GM13977 (cell line): ENCODE measurements around the gene ARHGAP20.

Experiments
- DNase-seq: peaks from one replicate; pipeline ENCODE4 v3.0.0; 2012; ENCODE audit warnings: low spot score
- in situ Hi-C: fragments of 300-500 bp; cut with MboI; formaldehyde crosslinking; loops from one replicate; pipeline ENCODE4 v1.12.0; 2022; ENCODE audit warnings: low sequenced_read_pairs, low pct_unique_long_range_greater_than_20kb, mixed read lengths, inconsistent platforms; ENCODE audit not compliant: unreplicated experiment
- TF ChIP-seq, protein P1 (sequence below): IDR thresholded peaks from 2 replicates; pipeline ENCODE4 v1.5.1; 2012; ENCODE audit warnings: mild to moderate bottlenecking, control low read depth; ENCODE audit not compliant: insufficient read depth; ENCODE audit errors: extremely low read depth, missing control alignments

The ARHGAP20 gene

DNA sequence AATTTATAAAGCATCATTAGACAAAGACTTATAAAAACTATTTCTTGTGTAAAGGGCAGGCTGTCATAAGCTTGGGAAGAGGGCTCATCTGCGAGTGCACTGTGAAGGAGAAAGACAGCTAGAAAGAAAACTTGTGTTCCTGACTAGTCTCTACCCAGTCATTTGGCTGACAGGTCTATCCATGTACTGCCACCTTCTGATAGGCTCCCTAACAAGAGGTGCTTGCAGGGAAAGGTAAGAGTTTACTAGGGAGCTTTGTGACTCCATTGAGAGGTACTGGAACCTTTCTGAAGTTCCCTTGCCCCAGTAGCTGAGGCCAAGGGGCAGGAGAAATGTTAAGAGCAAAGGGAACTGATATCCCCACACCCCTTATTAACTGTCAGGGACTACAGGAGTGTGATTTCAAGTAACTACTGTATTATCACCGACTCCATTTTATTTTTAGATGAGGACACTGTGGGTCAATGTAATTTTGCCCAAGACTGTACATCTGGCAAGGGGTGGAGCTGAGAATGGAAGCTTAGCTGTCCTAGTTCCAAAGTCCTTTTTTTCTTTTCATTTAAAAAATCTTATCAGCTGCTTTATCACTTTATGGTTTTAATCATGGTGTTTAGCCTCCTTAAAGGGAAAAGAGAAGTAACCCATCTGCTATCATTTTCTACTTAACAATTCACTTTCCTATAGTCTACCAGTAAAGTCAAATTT lies 129.4 kb downstream of the ARHGAP20 start:
- in situ Hi-C loops, result no loop called here
- DNase-seq, result no peak
- TF ChIP-seq, protein P1, sequence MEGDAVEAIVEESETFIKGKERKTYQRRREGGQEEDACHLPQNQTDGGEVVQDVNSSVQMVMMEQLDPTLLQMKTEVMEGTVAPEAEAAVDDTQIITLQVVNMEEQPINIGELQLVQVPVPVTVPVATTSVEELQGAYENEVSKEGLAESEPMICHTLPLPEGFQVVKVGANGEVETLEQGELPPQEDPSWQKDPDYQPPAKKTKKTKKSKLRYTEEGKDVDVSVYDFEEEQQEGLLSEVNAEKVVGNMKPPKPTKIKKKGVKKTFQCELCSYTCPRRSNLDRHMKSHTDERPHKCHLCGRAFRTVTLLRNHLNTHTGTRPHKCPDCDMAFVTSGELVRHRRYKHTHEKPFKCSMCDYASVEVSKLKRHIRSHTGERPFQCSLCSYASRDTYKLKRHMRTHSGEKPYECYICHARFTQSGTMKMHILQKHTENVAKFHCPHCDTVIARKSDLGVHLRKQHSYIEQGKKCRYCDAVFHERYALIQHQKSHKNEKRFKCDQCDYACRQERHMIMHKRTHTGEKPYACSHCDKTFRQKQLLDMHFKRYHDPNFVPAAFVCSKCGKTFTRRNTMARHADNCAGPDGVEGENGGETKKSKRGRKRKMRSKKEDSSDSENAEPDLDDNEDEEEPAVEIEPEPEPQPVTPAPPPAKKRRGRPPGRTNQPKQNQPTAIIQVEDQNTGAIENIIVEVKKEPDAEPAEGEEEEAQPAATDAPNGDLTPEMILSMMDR, result no peak

DNA sequence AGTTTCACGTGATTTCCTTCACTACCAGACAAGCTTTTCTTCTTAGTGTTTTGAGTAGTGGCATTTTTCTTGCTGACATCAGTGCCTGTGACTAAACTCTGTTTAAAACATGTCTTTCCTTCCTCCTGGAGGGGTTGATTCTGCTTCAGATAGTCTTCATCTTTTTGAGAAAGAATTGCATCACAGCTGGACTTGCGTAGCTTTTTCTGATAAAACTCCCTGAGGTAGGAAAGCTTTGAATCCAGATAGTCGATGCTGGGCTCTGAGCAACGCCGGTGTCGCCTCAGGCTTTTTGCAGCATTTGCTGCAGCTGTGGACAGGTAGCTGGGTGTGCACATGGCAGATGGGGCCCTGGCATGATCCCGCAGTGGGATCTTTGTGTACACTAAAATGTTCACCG lies 131.7 kb downstream of the ARHGAP20 start:
- no peak for DNase-seq
- in situ Hi-C loops, result no loop called here
- TF ChIP-seq, protein P1, result no peak

DNA sequence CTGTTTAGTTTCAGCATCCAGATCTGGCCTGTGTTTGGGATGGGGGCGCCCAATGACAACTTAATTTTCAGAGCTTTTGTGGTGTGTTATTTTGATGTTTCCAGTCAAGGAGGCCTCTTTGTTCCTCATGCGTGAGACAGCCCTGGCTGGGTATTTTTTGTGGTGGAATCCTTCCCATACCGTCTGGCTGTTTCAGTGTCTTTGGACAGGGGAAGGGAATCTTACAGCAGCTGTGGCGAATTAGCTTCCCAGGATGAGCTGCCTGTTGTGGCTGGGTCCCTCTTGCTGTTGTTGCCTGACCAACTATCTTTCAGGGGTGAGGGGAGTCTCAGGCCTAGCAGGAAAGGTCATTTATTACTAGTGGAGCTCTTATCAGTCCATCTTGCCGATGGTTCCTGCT lies 138.8 kb downstream of the ARHGAP20 start:
- TF ChIP-seq, protein P1, result no peak
- in situ Hi-C loops, result no loop called here
- DNase-seq, result no peak

DNA sequence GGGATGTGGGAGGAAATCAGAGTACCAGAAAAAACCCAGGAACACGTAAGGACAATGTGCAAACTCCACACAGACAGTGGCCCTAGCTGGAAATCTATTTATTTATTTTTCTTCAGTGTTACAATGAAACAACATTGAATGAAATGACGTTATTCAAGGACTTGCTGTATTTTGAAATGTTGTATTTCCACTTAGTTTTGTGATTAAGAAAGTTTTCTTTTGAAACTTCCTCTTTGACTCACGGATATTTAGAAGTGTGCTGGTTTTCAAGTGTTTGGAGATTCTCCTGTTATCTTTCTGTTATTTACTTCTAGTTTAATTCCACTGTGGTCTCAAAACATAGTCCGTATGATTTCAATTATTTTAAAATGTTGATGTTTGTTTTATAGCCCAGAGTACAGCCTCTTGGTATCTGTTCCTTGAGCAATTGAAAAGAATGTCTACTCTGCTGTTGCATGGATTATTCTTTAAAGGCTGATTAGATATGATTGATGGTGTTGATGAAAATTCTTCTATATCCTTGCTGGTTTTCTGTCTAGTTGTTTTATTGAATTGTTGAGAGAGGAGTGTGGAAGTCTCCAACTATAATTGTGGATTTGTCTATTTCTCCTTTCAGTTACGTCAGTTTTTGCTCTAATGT lies 141.0 kb downstream of the ARHGAP20 start:
- no peak for DNase-seq
- TF ChIP-seq, protein P1, result no peak
- in situ Hi-C loops, result no loop called here

DNA sequence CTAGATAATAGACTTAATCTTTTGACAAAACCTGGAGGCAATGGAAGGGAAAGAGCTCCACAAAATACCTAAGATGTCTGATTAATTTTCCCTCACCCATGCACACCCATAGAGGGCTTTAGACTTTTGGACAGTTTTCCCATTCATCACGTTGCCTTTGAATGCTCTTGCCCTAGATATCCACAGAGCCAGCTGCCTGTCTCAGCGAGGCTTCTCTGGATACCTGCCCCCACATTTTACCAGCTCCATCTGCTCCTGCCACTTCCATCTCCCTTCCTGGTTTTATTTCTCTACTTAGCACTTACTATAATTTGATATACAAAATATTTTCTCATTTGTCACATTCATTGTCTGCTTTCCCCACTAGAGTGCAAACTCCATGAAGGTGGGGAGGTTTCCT lies 145.7 kb downstream of the ARHGAP20 start:
- TF ChIP-seq, protein P1, result no peak
- in situ Hi-C loops, result no loop called here
- no peak for DNase-seq

DNA sequence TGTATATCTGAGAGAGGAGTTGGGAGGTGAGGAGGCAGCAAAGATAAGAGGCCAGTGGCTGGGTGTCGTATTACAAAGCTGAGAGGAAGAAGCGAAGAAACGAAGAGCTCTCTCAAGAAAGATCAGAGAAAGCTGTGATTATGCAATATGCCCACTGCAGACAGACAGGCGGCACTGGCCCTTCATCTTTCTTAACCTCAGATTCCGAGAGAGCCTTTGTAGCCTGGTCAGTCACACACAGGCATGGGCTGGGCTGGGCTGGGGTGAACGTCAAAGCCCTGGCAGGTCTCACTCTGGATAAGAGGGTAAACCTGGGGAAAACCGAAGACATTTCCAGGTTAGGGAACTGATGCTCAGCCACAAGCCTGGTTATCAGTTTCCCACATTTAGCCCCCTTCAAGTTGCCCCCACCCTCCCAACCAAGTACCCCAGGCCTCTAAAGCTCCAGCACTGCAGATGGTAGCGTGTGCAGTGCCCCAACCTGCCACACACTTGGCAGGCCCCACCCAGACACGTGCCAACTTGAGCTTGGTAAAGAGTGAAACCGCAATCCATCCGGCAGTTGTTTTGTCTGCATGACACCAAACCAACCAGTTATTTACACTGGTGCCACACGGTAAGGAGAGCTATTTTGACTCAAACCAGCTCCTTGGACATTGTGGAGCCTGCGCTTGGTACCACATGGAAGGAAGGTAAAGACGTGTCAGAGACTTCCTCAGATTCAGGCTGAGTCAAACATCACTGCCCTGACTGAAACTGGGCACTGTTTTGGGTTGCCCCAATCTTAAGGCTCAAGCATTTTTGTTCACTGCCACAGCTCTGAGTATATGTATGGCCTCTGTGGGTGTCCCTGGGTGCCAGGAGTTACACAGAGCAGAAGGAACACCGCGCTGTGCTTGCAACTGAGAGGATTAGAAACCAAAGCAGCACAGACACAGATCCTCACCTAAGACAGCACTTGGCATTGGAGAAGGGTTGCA lies 146.6 kb downstream of the ARHGAP20 start:
- DNase-seq, result no peak
- in situ Hi-C loops, result no loop called here
- TF ChIP-seq, protein P1, result no peak
